ENCODE measurements around the gene DSTN. TPM values are rescaled to one million over a fixed set of nuclear protein-coding genes. Genes with fewer than 3 reads are reported as not detected.

The DSTN gene
- total RNA-seq, 2 experiments from 2014 or later: 25.5 to 58.1 TPM

DNA sequence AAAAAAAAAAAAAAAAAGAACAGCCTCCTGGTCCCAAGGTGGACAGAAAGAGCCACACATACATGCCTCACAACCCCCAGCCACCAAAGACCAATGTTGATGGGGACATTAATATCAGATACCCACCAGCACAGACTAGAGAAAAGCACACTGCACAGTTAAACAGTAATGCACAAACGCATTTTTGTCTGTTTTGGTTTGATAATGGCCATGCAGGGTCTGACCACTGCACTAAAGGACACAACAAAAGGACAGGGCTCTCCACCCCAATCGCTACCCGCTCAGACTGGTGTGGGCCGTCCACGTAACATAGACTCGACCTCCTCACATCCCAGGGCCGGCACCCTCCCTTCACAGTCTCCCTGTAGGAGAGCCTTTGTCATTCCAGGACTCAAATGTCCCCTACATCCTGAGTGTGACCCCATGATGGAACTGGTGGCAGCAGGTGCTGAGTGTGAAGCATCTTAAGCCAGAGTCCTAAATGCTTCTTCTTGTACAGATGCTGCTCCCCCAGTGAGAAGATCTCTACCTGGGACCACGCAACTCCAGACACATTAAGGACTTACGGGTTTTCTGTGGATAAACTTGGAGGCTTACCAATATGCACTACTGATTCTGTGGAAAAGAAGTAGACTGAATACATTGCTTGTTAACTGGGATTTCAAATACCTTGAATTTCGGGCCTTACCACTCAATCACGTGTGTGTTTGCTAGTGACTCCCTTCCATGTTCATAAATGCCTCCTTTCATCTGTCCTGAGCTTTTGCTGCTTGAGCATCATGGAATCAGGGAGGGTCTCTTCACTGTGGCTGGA, 84.2 kb downstream of the DSTN start:
- intact Hi-C loops (cut with micrococcal nuclease; ENCODE audit: unreplicated experiment): no loop called here
- Histone ChIP-seq H2AFZ (ENCODE audit: low read length) (no peak overlapping the region), H3K9me2 (ENCODE audit: insufficient read depth, low read length) (no peaks in the 10 kb centered on the region), H3K36me3 (ENCODE audit: insufficient read depth, low read length) (peaks cover 17% of the 10 kb centered on the region), H3K27ac (ENCODE audit: low read depth, low read length, poor library complexity, severe bottlenecking) (no peak overlapping the region), H3K4me1 (ENCODE audit: insufficient read depth, low read length, poor library complexity, severe bottlenecking) (peaks cover 23% of the 10 kb centered on the region), H3K9me3 (ENCODE audit: low read length) (peaks cover 8% of the 10 kb centered on the region; the same call in 1 of the 2 replicates), H3K79me2 (ENCODE audit: insufficient read depth, low read depth, low read length) (no peaks in the 10 kb centered on the region), H3K4me3 (ENCODE audit: low read depth, low read length, poor library complexity, severe bottlenecking) (no peak overlapping the region), H3K4me2 (ENCODE audit: low read length) (no peak overlapping the region), H4K20me1 (ENCODE audit: insufficient read depth, low read length) (no peaks in the 10 kb centered on the region)
- CTCF ChIA-PET (ENCODE audit: unreplicated experiment): no interaction called here
- DNase-seq (ENCODE audit: low spot score): no peak
- TF ChIP-seq EZH2phosphoT487 (IDR thresholded peaks at IDR 0.05; ENCODE audit: borderline replicate concordance, low read depth, low read length): no peak
- TF ChIP-seq, protein P1, sequence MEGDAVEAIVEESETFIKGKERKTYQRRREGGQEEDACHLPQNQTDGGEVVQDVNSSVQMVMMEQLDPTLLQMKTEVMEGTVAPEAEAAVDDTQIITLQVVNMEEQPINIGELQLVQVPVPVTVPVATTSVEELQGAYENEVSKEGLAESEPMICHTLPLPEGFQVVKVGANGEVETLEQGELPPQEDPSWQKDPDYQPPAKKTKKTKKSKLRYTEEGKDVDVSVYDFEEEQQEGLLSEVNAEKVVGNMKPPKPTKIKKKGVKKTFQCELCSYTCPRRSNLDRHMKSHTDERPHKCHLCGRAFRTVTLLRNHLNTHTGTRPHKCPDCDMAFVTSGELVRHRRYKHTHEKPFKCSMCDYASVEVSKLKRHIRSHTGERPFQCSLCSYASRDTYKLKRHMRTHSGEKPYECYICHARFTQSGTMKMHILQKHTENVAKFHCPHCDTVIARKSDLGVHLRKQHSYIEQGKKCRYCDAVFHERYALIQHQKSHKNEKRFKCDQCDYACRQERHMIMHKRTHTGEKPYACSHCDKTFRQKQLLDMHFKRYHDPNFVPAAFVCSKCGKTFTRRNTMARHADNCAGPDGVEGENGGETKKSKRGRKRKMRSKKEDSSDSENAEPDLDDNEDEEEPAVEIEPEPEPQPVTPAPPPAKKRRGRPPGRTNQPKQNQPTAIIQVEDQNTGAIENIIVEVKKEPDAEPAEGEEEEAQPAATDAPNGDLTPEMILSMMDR (conservative IDR thresholded peaks at IDR 0.05; ENCODE audit: low read length): no peak
- BruUV-seq (replicated peaks): no TSS peak
- POLR2A ChIA-PET: interaction anchor here (0.6 to 1.0 kb wide), 2 partner anchors 9 to 81 kb away, joined by 3 read pairs; no protein-coding TSS in a partner anchor

GRCh38 chr20:17654649-17655285, 84.9 kb downstream of the DSTN start:
- CTCF ChIA-PET (ENCODE audit: unreplicated experiment): no interaction called here
- intact Hi-C loops (cut with micrococcal nuclease; ENCODE audit: unreplicated experiment): no loop called here
- no TSS peak for BruUV-seq (replicated peaks)

More at GRCh38 chr20:17654649-17655285, 84.9 kb downstream of the DSTN start:
- Histone ChIP-seq H3K4me2 (ENCODE audit: low read length) (no peak overlapping the region), H3K27ac (ENCODE audit: low read depth, low read length, poor library complexity, severe bottlenecking) (no peak overlapping the region), H3K9me2 (ENCODE audit: insufficient read depth, low read length) (no peaks in the 10 kb centered on the region), H4K20me1 (ENCODE audit: insufficient read depth, low read length) (no peaks in the 10 kb centered on the region), H3K9me3 (ENCODE audit: low read length) (peaks cover 8% of the 10 kb centered on the region; the same call in 1 of the 2 replicates), H2AFZ (ENCODE audit: low read length) (no peak overlapping the region), H3K79me2 (ENCODE audit: insufficient read depth, low read depth, low read length) (no peaks in the 10 kb centered on the region), H3K36me3 (ENCODE audit: insufficient read depth, low read length) (peaks cover 21% of the 10 kb centered on the region), H3K4me3 (ENCODE audit: low read depth, low read length, poor library complexity, severe bottlenecking) (no peak overlapping the region), H3K4me1 (ENCODE audit: insufficient read depth, low read length, poor library complexity, severe bottlenecking) (peaks cover 17% of the 10 kb centered on the region)
- TF ChIP-seq, protein P1 (conservative IDR thresholded peaks at IDR 0.05; ENCODE audit: low read length): peak; percentile 82
- no peak for TF ChIP-seq EZH2phosphoT487 (IDR thresholded peaks at IDR 0.05; ENCODE audit: borderline replicate concordance, low read depth, low read length)
- DNase-seq (ENCODE audit: low spot score): no peak
- POLR2A ChIA-PET: interaction anchor here (0.6 to 1.0 kb wide), 2 partner anchors 9 to 81 kb away, joined by 3 read pairs; no protein-coding TSS in a partner anchor

Measured in OCI-LY7 (cell line).